CD14-positive monocyte (primary cell): ENCODE data around the gene VSTM2B. TPM values are rescaled to one million over a fixed set of nuclear protein-coding genes. Genes with fewer than 3 reads are reported as not detected.

Experiments used
- DNase-seq, 3 donors: peaks; one replicate each; pipeline ENCODE4 v3.0.0-alpha.2; 2011 to 2022
- H2AFZ ChIP-seq: 2 replicates; pipeline ENCODE4 v1.6.0; 2012; ENCODE audit warnings: mild to moderate bottlenecking, low read depth, low read length, inconsistent platforms; ENCODE audit not compliant: insufficient read depth, poor library complexity, severe bottlenecking
- H3K27ac ChIP-seq, 2 donors: 1 replicate in 1 of 2; 2 replicates in 1 of 2; pipeline ENCODE4 v1.5.1; 2012 to 2013; ENCODE audit warnings: low read length in 2 of 2, control low read depth in 1 of 2, inconsistent platforms in 1 of 2, low read depth in 1 of 2, mild to moderate bottlenecking in 1 of 2
- H3K27me3 ChIP-seq, 2 donors: one replicate each; pipeline versions ENCODE4 v1.6.0 to v1.6.1; 2011 to 2013; ENCODE audit warnings: low read length in 2 of 2; ENCODE audit not compliant: control insufficient read depth in 2 of 2, insufficient read depth in 2 of 2
- H3K36me3 ChIP-seq, 2 donors: replicated peaks in 1 of 2; 1 replicate in 1 of 2; 2 replicates in 1 of 2; pipeline versions ENCODE4 v1.5.1 to v1.6.1; 2012 to 2013; ENCODE audit warnings: low read length in 2 of 2, control low read depth in 1 of 2, inconsistent platforms in 1 of 2, mild to moderate bottlenecking in 1 of 2; ENCODE audit not compliant: insufficient read depth in 2 of 2, control insufficient read depth in 1 of 2
- H3K4me1 ChIP-seq, 2 donors: 1 replicate in 1 of 2; 2 replicates in 1 of 2; pipeline versions ENCODE4 v1.5.1 to v1.6.1; 2012 to 2013; ENCODE audit warnings: low read length in 2 of 2, control low read depth in 1 of 2, inconsistent platforms in 1 of 2, mild to moderate bottlenecking in 1 of 2, moderate library complexity in 1 of 2; ENCODE audit not compliant: insufficient read depth in 2 of 2, control insufficient read depth in 1 of 2
- H3K4me2 ChIP-seq: replicated peaks from 2 replicates; pipeline ENCODE3; 2012; ENCODE audit warnings: low read length, moderate library complexity, mild to moderate bottlenecking; ENCODE audit not compliant: poor library complexity, severe bottlenecking; ENCODE audit errors: extremely low read depth
- H3K4me3 ChIP-seq, 3 experiments: fragments of 200-600 bp in 1 of 3; sonication (generic) in 1 of 3; replicated peaks in 1 of 3; 1 replicate in 2 of 3; 2 replicates in 1 of 3; pipeline ENCODE4 v1.5.1; 2011 to 2013; ENCODE audit warnings: low read length in 3 of 3, mild to moderate bottlenecking in 3 of 3, control low read depth in 2 of 3, low read depth in 2 of 3, inconsistent platforms in 1 of 3, moderate library complexity in 1 of 3
- H3K79me2 ChIP-seq: 2 replicates; pipeline ENCODE4 v1.6.0; 2012; ENCODE audit warnings: mild to moderate bottlenecking, control low read depth, inconsistent platforms, low read length, moderate library complexity; ENCODE audit not compliant: insufficient read depth
- H3K9ac ChIP-seq: 2 replicates; pipeline ENCODE4 v1.6.0; 2017; ENCODE audit warnings: low read length, mild to moderate bottlenecking; ENCODE audit not compliant: insufficient read depth, poor library complexity, severe bottlenecking
- H3K9me3 ChIP-seq, 2 donors: replicated peaks in 1 of 2; 1 replicate in 1 of 2; 2 replicates in 1 of 2; pipeline versions ENCODE4 v1.5.1 to v1.6.1; 2012 to 2013; ENCODE audit warnings: low read length in 2 of 2, control low read depth in 1 of 2; ENCODE audit not compliant: control insufficient read depth in 1 of 2, insufficient read depth in 1 of 2
- H4K20me1 ChIP-seq: 2 replicates; pipeline ENCODE4 v1.6.0; 2012; ENCODE audit warnings: mild to moderate bottlenecking, low read length, control low read depth, moderate library complexity; ENCODE audit not compliant: insufficient read depth
- H3K27ac Mint-ChIP-seq, 7 donors: one replicate each; pipeline ENCODE4 v1.8.0; 2020; ENCODE audit warnings: mild to moderate bottlenecking in 7 of 7, mixed read lengths in 7 of 7, moderate library complexity in 6 of 7, inconsistent platforms in 2 of 7
- H3K27me3 Mint-ChIP-seq, 3 donors: one replicate each; pipeline ENCODE4 v1.8.0; 2021 to 2022; ENCODE audit warnings: low read depth in 3 of 3, mild to moderate bottlenecking in 3 of 3, mixed read lengths in 3 of 3, moderate library complexity in 3 of 3, inconsistent platforms in 1 of 3
- H3K36me3 Mint-ChIP-seq, 2 donors: one replicate each; pipeline ENCODE4 v1.8.0; 2020; ENCODE audit warnings: mixed read lengths in 2 of 2, inconsistent platforms in 1 of 2, mild to moderate bottlenecking in 1 of 2
- H3K4me1 Mint-ChIP-seq: one replicate; pipeline ENCODE4 v1.8.0; 2020; ENCODE audit warnings: mild to moderate bottlenecking, mixed read lengths
- H3K4me3 Mint-ChIP-seq, 2 donors: one replicate each; pipeline ENCODE4 v1.8.0; 2020; ENCODE audit warnings: mild to moderate bottlenecking in 2 of 2, mixed read lengths in 2 of 2, moderate library complexity in 1 of 2
- H3K9me3 Mint-ChIP-seq, 7 donors: one replicate each; pipeline ENCODE4 v1.8.0; 2020 to 2022; ENCODE audit warnings: mixed read lengths in 7 of 7, mild to moderate bottlenecking in 6 of 7, moderate library complexity in 6 of 7, inconsistent platforms in 2 of 7
- WGBS: methylation state at CpG from one replicate; pipeline ENCODE4 v1.1.5; 2013; ENCODE audit warnings: missing lambda C conversion rate; ENCODE audit not compliant: insufficient coverage; 5-methylcytosine and 5-hydroxymethylcytosine counted together
- intact Hi-C, 2 donors: fragments of 100-400 bp; cut with micrococcal nuclease; formaldehyde crosslinking; loops; one replicate each; pipeline versions ENCODE4 v1.15.0 to v1.15.1; 2023
- polyA plus RNA-seq, 3 donors: library from polyadenylated mRNA; depleted of rRNA in 1 of 3; unstranded in 2 of 3; stranded (reverse) in 1 of 3; fragments of 300-500 nt in 2 of 3; fragments of >200 nt in 1 of 3; fragmentation: Illumina TruSeq in 2 of 3; gene quantifications; 1 replicate in 2 of 3; 2 replicates in 1 of 3; pipeline ENCODE4 v1.2.3, GENCODE V29; 2012 to 2021
- TF ChIP-seq, protein P1 (sequence below): fragments of 200-600 bp; IDR thresholded peaks from one replicate; pipeline ENCODE4 v1.8.0; 2022; ENCODE audit warnings: antibody characterized with exemption, mild to moderate bottlenecking

VSTM2B gene
- polyA plus RNA-seq, 3 donors: not detected

- peaks cover 5 to 8% of the 10 kb centered on the region in 2 donors for H3K36me3 Mint-ChIP-seq
- H3K9me3 Mint-ChIP-seq: peaks cover 0 to 17% (median 12%) of the 10 kb centered on the region in 7 donors
- H3K4me3 Mint-ChIP-seq: peak overlapping the region in 1 of 2 donors; percentile 72
- peaks cover 20 to 55% of the 10 kb centered on the region in 2 donors for H3K27me3 ChIP-seq
- H3K4me1 Mint-ChIP-seq: peaks cover 2% of the 10 kb centered on the region
- H3K36me3 ChIP-seq: no peaks in the 10 kb centered on the region
- no peaks in the 10 kb centered on the region for H3K4me1 ChIP-seq
- H2AFZ ChIP-seq: no peak overlapping the region
- H3K4me3 ChIP-seq: no peak overlapping the region
- peaks cover 5 to 20% of the 10 kb centered on the region in 2 donors for H3K9me3 ChIP-seq
- H3K27ac ChIP-seq: no peak overlapping the region
- H3K9ac ChIP-seq: no peak overlapping the region
- peaks cover 45 to 70% (median 55%) of the 10 kb centered on the region in 3 donors for H3K27me3 Mint-ChIP-seq
- no peaks in the 10 kb centered on the region for H3K79me2 ChIP-seq
- intact Hi-C loops: no loop called here
- no peaks in the 10 kb centered on the region for H4K20me1 ChIP-seq
- WGBS: 19% methylated on average over 11 of the region's 15 CpGs
- no peak overlapping the region for H3K4me2 ChIP-seq
- TF ChIP-seq, protein P1, sequence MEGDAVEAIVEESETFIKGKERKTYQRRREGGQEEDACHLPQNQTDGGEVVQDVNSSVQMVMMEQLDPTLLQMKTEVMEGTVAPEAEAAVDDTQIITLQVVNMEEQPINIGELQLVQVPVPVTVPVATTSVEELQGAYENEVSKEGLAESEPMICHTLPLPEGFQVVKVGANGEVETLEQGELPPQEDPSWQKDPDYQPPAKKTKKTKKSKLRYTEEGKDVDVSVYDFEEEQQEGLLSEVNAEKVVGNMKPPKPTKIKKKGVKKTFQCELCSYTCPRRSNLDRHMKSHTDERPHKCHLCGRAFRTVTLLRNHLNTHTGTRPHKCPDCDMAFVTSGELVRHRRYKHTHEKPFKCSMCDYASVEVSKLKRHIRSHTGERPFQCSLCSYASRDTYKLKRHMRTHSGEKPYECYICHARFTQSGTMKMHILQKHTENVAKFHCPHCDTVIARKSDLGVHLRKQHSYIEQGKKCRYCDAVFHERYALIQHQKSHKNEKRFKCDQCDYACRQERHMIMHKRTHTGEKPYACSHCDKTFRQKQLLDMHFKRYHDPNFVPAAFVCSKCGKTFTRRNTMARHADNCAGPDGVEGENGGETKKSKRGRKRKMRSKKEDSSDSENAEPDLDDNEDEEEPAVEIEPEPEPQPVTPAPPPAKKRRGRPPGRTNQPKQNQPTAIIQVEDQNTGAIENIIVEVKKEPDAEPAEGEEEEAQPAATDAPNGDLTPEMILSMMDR: no peak
- no peak overlapping the region for H3K27ac Mint-ChIP-seq
- DNase-seq: no peak
These were observed 5.0 kb downstream of the VSTM2B start for GRCh38 chr19:29530540-29531457.

DNA sequence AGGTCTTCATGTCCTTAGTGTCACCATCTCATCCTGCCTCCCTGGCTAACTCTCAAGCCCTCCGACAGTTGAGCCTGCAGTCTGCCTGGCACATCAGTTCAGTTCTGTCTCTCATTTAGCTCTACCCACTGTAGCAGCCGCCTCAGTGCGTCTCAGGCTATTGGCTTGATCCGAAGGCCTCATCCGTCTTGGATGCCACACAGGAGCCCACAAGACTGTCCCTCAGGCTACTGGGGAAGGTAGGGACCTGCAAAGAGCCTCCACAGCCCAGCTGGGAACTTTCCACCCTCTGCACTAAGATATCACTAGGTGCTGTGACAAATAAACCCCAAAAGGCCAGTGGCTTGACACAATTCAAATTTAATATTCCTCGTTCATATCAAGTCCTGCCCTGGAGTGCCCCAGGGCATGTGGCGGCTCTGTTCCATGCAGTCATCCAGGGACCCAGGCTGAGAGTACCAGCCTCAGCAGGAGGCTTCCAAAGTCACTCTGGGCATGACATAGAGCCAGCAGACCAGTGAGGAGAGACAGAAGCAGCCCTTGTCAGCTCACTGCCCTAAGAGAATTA is 5.7 kb downstream of the VSTM2B start:
- H3K27me3 Mint-ChIP-seq: peaks cover 44 to 64% (median 50%) of the 10 kb centered on the region in 3 donors

More for the DNA sequence above, 5.7 kb downstream of the VSTM2B start:
- no peak for DNase-seq
- no peaks in the 10 kb centered on the region for H3K36me3 ChIP-seq
- 70% methylated on average over 7 of the region's 7 CpGs for WGBS
- H3K4me1 ChIP-seq: no peaks in the 10 kb centered on the region
- H3K9me3 Mint-ChIP-seq: peaks cover 0 to 17% (median 12%) of the 10 kb centered on the region in 7 donors
- H3K9ac ChIP-seq: no peak overlapping the region
- peaks cover 5 to 20% of the 10 kb centered on the region in 2 donors for H3K9me3 ChIP-seq
- no peak overlapping the region for H3K4me3 ChIP-seq
- H3K79me2 ChIP-seq: no peaks in the 10 kb centered on the region
- intact Hi-C loops: no loop called here
- peaks cover 2% of the 10 kb centered on the region for H3K4me1 Mint-ChIP-seq
- no peak overlapping the region for H3K27ac ChIP-seq
- H3K27ac Mint-ChIP-seq: no peak overlapping the region
- no peaks in the 10 kb centered on the region for H4K20me1 ChIP-seq
- no peak overlapping the region for H3K4me2 ChIP-seq
- H3K27me3 ChIP-seq: peaks cover 20 to 50% of the 10 kb centered on the region in 2 donors
- H3K4me3 Mint-ChIP-seq: peak overlapping the region in 1 of 2 donors; percentile 26
- H3K36me3 Mint-ChIP-seq: peaks cover 5 to 8% of the 10 kb centered on the region in 2 donors
- no peak overlapping the region for H2AFZ ChIP-seq
- TF ChIP-seq, protein P1: no peak
